ENCODE measurements around the gene HDAC11.

HDAC11 gene

DNA sequence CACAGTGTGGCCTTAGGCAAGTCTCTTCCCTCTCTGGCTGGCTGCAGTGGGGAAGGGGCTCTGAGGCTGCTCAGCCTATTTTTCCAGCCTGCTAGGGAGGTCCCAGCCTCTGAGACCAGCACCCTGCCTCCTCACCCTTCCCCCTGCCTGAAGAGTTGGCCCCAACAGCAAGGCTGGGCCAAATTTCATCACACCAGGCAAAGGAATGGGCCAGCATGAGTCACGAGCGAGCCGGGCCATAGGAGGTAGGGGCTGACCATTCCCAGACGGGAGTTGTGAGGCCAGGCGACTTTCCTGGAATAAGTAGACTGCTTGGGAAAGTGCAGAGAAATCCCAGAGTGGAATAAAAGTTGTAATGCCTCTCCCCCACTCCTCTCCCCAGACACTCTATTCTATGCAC, 63.1 kb downstream of the HDAC11 start:
- TF ChIP-seq CEBPB (IDR thresholded peaks at IDR 0.05) = no peak
- no peak for TF ChIP-seq TAF1 (IDR thresholded peaks at IDR 0.05; ENCODE audit: low read depth)

- TF ChIP-seq, protein P1, sequence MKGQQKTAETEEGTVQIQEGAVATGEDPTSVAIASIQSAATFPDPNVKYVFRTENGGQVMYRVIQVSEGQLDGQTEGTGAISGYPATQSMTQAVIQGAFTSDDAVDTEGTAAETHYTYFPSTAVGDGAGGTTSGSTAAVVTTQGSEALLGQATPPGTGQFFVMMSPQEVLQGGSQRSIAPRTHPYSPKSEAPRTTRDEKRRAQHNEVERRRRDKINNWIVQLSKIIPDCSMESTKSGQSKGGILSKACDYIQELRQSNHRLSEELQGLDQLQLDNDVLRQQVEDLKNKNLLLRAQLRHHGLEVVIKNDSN (IDR thresholded peaks at IDR 0.05) = no peak
- TF ChIP-seq EGR1 (IDR thresholded peaks at IDR 0.05) = no peak
- no peak for TF ChIP-seq NFIC (IDR thresholded peaks at IDR 0.05)
- TF ChIP-seq TAF1 (IDR thresholded peaks at IDR 0.05; ENCODE audit: low read depth) = no peak
- no peak for TF ChIP-seq TCF12 (IDR thresholded peaks at IDR 0.05; ENCODE audit: low read depth)
- no peak for TF ChIP-seq TEAD4 (IDR thresholded peaks at IDR 0.05)
- TF ChIP-seq RAD21 (IDR thresholded peaks at IDR 0.05; ENCODE audit: low read depth) = no peak
- TF ChIP-seq EP300 (IDR thresholded peaks at IDR 0.05; ENCODE audit: borderline replicate concordance) = no peak
- TF ChIP-seq MAX (IDR thresholded peaks at IDR 0.05) = no peak
- TF ChIP-seq FOXM1 (IDR thresholded peaks at IDR 0.05; ENCODE audit: borderline replicate concordance, low read depth) = no peak
- TF ChIP-seq CEBPB (IDR thresholded peaks at IDR 0.05) = no peak
- no peak for TF ChIP-seq CREB1 (IDR thresholded peaks at IDR 0.05; ENCODE audit: low read depth)
- no peak for TF ChIP-seq YY1 (IDR thresholded peaks at IDR 0.05; ENCODE audit: low read depth)
- no peak for TF ChIP-seq ZBTB7A (IDR thresholded peaks at IDR 0.05; ENCODE audit: low read depth)
Measured at GRCh38 chr3:13544293-13544831, 64.3 kb downstream of the HDAC11 start.

- TF ChIP-seq, protein P2, sequence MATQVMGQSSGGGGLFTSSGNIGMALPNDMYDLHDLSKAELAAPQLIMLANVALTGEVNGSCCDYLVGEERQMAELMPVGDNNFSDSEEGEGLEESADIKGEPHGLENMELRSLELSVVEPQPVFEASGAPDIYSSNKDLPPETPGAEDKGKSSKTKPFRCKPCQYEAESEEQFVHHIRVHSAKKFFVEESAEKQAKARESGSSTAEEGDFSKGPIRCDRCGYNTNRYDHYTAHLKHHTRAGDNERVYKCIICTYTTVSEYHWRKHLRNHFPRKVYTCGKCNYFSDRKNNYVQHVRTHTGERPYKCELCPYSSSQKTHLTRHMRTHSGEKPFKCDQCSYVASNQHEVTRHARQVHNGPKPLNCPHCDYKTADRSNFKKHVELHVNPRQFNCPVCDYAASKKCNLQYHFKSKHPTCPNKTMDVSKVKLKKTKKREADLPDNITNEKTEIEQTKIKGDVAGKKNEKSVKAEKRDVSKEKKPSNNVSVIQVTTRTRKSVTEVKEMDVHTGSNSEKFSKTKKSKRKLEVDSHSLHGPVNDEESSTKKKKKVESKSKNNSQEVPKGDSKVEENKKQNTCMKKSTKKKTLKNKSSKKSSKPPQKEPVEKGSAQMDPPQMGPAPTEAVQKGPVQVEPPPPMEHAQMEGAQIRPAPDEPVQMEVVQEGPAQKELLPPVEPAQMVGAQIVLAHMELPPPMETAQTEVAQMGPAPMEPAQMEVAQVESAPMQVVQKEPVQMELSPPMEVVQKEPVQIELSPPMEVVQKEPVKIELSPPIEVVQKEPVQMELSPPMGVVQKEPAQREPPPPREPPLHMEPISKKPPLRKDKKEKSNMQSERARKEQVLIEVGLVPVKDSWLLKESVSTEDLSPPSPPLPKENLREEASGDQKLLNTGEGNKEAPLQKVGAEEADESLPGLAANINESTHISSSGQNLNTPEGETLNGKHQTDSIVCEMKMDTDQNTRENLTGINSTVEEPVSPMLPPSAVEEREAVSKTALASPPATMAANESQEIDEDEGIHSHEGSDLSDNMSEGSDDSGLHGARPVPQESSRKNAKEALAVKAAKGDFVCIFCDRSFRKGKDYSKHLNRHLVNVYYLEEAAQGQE (IDR thresholded peaks at IDR 0.05; ENCODE audit: low read depth) = no peak
- TF ChIP-seq CREB1 (IDR thresholded peaks at IDR 0.05; ENCODE audit: low read depth) (no peak), ZBTB7A (IDR thresholded peaks at IDR 0.05; ENCODE audit: low read depth) (no peak), CEBPB (IDR thresholded peaks at IDR 0.05) (no peak), TEAD4 (IDR thresholded peaks at IDR 0.05) (no peak), RAD21 (IDR thresholded peaks at IDR 0.05; ENCODE audit: low read depth) (no peak), YY1 (IDR thresholded peaks at IDR 0.05; ENCODE audit: low read depth) (no peak), MAX (IDR thresholded peaks at IDR 0.05) (no peak), NFIC (IDR thresholded peaks at IDR 0.05) (no peak)
Measured at GRCh38 chr3:13544951-13545651, 65.0 kb downstream of the HDAC11 start.

GRCh38 chr3:13545952-13546454, 65.9 kb downstream of the HDAC11 start:
- TF ChIP-seq CEBPB (IDR thresholded peaks at IDR 0.05) (no peak), NFIC (IDR thresholded peaks at IDR 0.05) (no peak), EGR1 (IDR thresholded peaks at IDR 0.05) (no peak), YY1 (IDR thresholded peaks at IDR 0.05; ENCODE audit: low read depth) (no peak), RAD21 (IDR thresholded peaks at IDR 0.05; ENCODE audit: low read depth) (no peak), ZBTB7A (IDR thresholded peaks at IDR 0.05; ENCODE audit: low read depth) (no peak), FOXM1 (IDR thresholded peaks at IDR 0.05; ENCODE audit: borderline replicate concordance, low read depth) (no peak)
- TF ChIP-seq, protein P1 (IDR thresholded peaks at IDR 0.05) = no peak
- TF ChIP-seq, protein P2 (IDR thresholded peaks at IDR 0.05; ENCODE audit: low read depth) = no peak

GRCh38 chr3:13546667-13547171, 66.6 kb downstream of the HDAC11 start:
- no peak for TF ChIP-seq ZBTB7A (IDR thresholded peaks at IDR 0.05; ENCODE audit: low read depth)
- TF ChIP-seq NFIC (IDR thresholded peaks at IDR 0.05) = no peak
- no peak for TF ChIP-seq YY1 (IDR thresholded peaks at IDR 0.05; ENCODE audit: low read depth)
- no peak for TF ChIP-seq MAX (IDR thresholded peaks at IDR 0.05)
- TF ChIP-seq TEAD4 (IDR thresholded peaks at IDR 0.05) = no peak
